K562 (cell line): ENCODE data around the gene CTU1. TPM values are rescaled to one million over a fixed set of nuclear protein-coding genes. Genes with fewer than 3 reads are reported as not detected.

Source experiments
- AFF1 ChIP-seq, 2 experiments: fragments of 450-650 bp; IDR thresholded peaks; 2 replicates each; pipeline ENCODE4 v1.6.1; 2018; ENCODE audit warnings: mild to moderate bottlenecking in 2 of 2, low read depth in 1 of 2; ENCODE audit not compliant: partially characterized antibody in 2 of 2
- CC2D1A ChIP-seq: fragments of 450-650 bp; IDR thresholded peaks from 2 replicates; pipeline ENCODE4 v1.6.1; 2017; ENCODE audit warnings: mild to moderate bottlenecking
- EP300 ChIP-seq: IDR thresholded peaks from 2 replicates; pipeline ENCODE4 v1.6.1; 2012; ENCODE audit warnings: low read length, improper control_type of control experiment
- ESRRB ChIP-seq: fragments of 250-450 bp; sonication (Bioruptor Pico); IDR thresholded peaks from 2 replicates; pipeline ENCODE4 v1.5.0; 2020; ENCODE audit warnings: mild to moderate bottlenecking, moderate library complexity, borderline replicate concordance
- MAFK ChIP-seq: IDR thresholded peaks from 2 replicates; pipeline ENCODE4 v1.6.1; 2011; ENCODE audit warnings: low read length, improper control_type of control experiment
- PML ChIP-seq: IDR thresholded peaks from 2 replicates; pipeline ENCODE4 v1.6.1; 2012; ENCODE audit warnings: low read length, inconsistent platforms
- STAG1 ChIP-seq: sonication (generic); formaldehyde crosslinking; IDR thresholded peaks from 2 replicates; pipeline ENCODE4 v1.5.0; 2020; ENCODE audit warnings: missing genetic modification reagents, borderline replicate concordance
- ZNF253 ChIP-seq: fragments of 250-450 bp; sonication (Bioruptor Pico); conservative IDR thresholded peaks from 2 replicates; pipeline ENCODE4 v1.6.1; 2021; ENCODE audit warnings: mild to moderate bottlenecking
- ZNF551 ChIP-seq: fragments of 250-450 bp; sonication (Bioruptor Pico); IDR thresholded peaks from 2 replicates; pipeline ENCODE4 v1.5.0; 2021; ENCODE audit warnings: mild to moderate bottlenecking, moderate library complexity
- polyA plus RNA-seq, 8 experiments: library from polyadenylated mRNA; depleted of rRNA in 4 of 8; stranded (reverse) in 5 of 8; unstranded in 3 of 8; fragments of >200 nt; fragmentation: Nextera tagmentation in 2 of 8; fragmentation: Illumina TruSeq in 1 of 8; extraction: Ambion mirVana in 2 of 8; extraction: Trizol in 1 of 8; gene quantifications; 2 replicates each; pipeline versions ENCODE4 v1.2.1 to v1.2.3, GENCODE V29; 2011 to 2014; ENCODE audit warnings: inconsistent platforms in 1 of 8, missing spikeins in 1 of 8
- total RNA-seq, 7 experiments: library from RNA; depleted of rRNA in 6 of 7; stranded (reverse); fragments of >200 nt in 6 of 7; fragmentation: Illumina TruSeq in 2 of 7; extraction: Trizol in 2 of 7; gene quantifications; 2 replicates each; pipeline versions ENCODE4 v1.2.1 to v1.2.3, GENCODE V29; 2011 to 2021; ENCODE audit warnings: low replicate concordance in 1 of 7

CTU1 gene
- total and polyA plus RNA-seq, 9 of the 15 experiments (the other 6 are each of a cell fraction or from before 2014, with no cell fraction given): 0.03 to 18.4 (median 2.3) TPM; not detected in 1

DNA sequence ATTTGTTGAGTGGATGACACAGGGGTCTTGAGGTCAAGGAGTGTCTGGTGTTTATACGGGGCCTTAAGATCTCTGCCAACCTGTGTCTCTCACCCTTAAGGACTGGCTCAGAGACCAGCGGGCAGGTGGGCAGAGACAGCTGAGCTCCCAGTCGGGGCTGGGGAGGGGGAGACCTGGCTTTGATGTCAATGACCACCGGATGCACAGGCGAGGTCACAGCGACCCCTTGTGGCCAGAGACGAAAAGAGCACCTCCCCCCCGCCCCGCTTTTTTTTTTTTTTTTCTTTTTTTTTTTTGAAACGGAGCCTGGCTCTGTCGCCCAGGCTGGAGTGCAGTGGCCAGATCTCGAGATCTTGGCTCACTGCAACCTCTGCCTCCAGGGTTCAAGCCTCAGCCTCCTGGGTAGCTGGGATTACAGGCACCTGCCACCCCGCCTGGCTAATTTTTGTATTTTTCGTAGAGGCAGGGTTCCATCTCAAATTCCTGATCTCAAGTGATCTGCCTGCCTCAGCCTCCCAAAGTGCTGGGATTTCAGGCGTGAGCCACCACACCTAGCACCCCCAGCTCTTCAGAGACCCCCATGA is 13.4 kb downstream of the CTU1 start (continued):
- TF ChIP-seq AFF1 (IDR thresholded peaks at IDR 0.05; ENCODE audit: low read depth in 1 of 2, partially characterized antibody in 2 of 2) (no peak), EP300 (no peak), CC2D1A (peak; percentile 67; the same call in 1 of the 2 replicates), ESRRB (no peak), PML (no peak), ZNF551 (CRISPR knock-in tag) (no peak), ZNF253 (CRISPR knock-in tag) (no peak), STAG1 (no peak), MAFK (no peak)
- TF ChIP-seq, all 486 proteins: peak for 17
